Stimulated activated CD4-positive, alpha-beta T cell treated with anti-CD3 and anti-CD28 coated beads, Interleukin-1b, Interleukin-23, amount 100 ng/mL, for 4 hours (primary cell): Measurements from ENCODE around the gene NEURL1B.
A peak's percentile ranks its signal among the peaks of the same experiment; 100 is the strongest.

Source experiments
- DNase-seq, 2 donors: peaks; one replicate each; pipeline ENCODE4 v3.0.0-alpha.2; 2020; ENCODE audit warnings: low read depth in 2 of 2

NEURL1B gene

GRCh38 chr5:172714491-172715420, 73.7 kb downstream of the NEURL1B start:
- peak; percentile 48 to 57 for DNase-seq

GRCh38 chr5:172715421-172715780, 74.3 kb downstream of the NEURL1B start:
- no peak for DNase-seq

DNA sequence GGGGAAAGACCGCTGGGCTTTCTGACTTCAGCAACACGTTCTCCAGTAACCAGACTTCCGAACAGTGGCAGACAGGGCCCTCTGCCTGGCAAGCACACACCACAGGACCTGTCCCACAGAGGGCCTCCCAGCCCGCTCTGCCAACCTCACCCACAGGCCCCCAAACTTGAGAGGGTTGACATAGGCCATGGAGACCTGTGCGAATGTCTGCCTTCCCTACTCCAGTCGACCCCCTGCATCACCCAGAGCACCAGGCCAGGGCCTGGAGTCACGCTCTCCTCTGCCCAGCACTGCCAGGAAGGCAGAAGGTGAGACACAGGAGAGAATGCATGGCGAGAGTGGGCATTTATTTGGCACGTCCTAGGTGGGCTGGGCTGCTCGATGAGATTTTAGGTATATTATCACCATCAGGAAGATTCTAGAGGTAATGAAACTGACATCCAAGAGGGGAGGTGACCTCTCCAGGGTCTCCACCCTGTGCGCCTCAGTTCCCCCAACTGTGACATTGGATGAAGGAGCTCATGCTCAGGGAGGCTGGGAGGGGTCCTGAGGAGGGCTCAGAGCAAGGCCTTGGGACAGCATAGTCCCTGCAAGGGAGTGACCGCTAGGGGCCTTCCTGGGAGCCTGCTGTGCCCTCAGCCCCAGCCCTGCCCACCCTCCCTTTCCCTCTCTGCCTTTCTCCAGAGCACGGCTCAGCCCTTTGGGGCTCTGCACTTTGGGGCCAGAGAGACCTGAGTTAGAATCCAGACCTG, 75.0 kb downstream of the NEURL1B start:
- DNase-seq, result no peak

DNA sequence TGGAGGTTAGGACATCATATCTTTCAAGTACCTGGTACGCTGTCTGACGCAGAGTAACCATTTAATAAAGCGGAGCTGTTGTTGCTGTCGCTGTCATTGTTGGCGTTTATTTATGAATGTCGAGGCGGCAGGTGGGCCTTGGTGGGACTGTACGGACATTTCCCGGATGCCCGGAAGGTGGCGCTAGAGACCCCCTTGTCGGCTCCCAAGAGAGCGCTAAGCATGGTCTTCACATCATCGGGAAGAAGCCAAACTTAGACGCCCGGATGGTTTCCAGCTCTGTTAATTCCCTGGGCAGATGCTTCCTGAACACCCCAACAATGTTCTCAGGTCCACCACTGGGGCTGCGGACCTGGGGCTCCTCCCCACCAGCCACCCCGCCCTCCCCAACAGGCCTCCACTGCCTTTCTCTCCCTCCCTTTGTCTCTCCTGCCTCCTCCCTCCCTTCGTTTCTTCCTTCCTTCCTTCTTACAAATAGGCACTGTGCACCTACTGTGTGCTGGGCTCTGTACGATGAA, 75.8 kb downstream of the NEURL1B start:
- DNase-seq, result peak; percentile 78 to 85

GRCh38 chr5:172717481-172718195, 76.6 kb downstream of the NEURL1B start:
- DNase-seq, result no peak

- DNase-seq, result no peak
Measured at GRCh38 chr5:172718527-172719114, 77.6 kb downstream of the NEURL1B start.

- DNase-seq, result no peak
Measured at GRCh38 chr5:172719211-172719610, 78.1 kb downstream of the NEURL1B start.

DNA sequence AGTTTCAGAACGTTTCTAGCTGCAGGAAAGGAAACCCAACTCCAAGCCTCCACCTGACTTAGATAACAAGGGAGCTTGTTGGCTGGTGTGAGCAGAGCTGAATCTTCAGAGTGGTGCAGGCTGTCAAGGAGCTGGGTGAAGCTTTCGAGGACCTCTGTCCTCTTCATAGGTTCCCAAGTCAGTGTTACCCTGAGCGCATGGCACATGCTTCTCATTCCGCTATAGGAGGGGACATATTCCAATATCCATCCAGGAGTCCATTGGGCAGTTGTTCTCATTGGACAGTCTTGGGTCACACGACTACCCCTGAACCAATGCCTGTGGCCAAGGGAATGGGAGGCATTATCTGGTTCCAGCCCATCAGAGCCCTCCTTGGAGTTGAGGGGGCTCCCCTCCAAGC, 79.6 kb downstream of the NEURL1B start:
- DNase-seq, result no peak

DNA sequence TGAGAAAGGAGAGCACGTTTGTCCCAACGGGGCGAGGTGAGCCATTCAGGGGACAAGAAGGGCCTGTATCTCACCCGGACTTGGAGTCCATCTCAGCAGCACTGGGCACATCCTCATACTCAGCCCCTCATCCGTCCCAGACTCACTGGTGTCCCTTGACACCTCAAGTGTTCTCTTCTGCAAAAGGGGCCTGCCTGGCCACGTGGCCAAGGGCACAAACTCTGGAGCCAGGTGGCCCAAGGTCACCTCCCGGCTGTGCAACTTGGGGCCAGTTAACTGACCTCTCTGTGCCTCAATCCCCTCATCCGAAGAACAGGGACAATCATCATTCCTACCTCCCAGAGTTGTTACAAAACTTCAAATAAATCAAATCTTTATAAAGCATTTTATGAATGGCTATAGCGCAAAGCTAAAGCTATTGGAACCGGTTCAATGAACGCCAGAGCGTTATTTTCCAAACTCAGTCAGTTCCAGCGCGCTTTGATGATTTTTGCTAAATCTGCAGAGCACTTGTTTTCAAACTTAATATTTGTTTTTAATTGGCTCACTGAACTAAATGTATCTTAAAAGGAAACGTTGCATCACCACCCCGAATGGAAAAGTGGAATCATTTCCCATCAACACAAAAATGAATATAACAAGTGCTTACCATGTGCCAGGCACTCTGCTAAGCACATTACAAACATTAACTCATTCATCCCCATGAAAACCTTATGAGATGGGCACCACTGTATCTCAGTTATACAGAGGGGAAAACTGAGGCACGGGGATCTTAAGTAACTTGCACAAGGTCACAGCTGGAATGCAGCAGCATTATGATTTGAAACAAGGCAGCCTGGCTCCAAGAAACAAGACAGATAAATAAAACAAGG, 80.6 kb downstream of the NEURL1B start:
- no peak for DNase-seq

GRCh38 chr5:172722327-172722815, 81.3 kb downstream of the NEURL1B start:
- no peak for DNase-seq

GRCh38 chr5:172723508-172723907, 82.4 kb downstream of the NEURL1B start:
- no peak for DNase-seq

- no peak for DNase-seq
Measured at GRCh38 chr5:172724242-172725183, 83.5 kb downstream of the NEURL1B start.

DNA sequence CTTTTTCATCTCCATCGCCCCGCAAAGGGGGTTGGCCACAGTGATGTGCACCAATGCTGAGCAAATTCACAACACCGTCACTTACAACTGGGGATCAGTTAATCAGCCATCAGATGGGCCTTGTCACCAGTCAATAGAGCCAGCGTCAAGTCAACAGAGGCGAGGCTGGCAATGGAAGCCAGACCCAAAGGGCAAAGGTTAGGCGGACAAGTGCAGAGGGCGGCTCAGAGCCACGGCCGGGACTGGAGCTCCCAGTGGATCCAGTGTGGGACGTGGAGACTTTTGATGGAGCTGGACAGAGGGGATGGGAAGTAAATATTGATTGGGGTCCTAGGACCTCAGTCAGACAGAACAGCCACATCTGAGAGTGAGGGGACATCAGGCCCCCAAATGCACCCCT, 84.2 kb downstream of the NEURL1B start:
- DNase-seq, result no peak

GRCh38 chr5:172725785-172726184, 84.7 kb downstream of the NEURL1B start:
- no peak for DNase-seq

DNA sequence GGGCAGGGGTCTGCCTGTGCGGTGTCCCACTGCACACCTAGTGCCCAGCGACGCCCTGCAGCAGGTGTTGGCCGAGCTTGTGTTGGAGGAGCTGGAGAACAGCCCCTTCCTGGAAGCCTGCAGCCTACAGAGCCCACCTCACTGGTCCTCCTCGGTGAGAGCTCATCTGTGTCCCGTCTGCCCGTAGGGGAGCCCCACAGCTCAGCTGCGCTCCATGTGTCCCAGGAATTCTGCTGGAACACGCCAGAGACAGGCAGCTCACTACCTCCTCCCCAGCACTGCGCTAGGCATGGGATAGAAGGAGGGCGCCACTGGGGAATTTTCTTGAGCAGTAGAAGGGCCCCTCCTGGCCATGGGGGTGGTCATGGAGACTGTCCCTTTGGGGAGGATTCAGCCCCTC, 85.9 kb downstream of the NEURL1B start:
- DNase-seq, result no peak

DNA sequence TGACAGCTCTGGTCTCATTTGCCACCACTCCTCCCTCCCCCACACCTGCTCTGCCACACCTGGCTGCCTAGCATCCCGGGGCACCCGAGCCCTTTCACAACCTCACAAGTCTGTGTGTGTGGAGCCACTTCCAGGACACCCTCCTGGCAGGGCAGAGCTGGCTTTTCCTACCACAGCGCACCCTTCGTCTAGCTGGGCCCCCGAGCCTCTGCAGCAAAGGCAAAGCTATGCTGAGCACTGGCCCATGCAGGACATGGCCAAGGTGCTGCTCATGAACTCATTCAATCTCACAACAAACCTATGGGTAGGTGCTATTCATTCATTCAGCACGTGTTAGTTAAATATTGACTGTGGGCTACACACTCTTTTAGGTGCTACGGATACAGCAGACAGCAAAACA, 86.5 kb downstream of the NEURL1B start:
- DNase-seq, result no peak

DNA sequence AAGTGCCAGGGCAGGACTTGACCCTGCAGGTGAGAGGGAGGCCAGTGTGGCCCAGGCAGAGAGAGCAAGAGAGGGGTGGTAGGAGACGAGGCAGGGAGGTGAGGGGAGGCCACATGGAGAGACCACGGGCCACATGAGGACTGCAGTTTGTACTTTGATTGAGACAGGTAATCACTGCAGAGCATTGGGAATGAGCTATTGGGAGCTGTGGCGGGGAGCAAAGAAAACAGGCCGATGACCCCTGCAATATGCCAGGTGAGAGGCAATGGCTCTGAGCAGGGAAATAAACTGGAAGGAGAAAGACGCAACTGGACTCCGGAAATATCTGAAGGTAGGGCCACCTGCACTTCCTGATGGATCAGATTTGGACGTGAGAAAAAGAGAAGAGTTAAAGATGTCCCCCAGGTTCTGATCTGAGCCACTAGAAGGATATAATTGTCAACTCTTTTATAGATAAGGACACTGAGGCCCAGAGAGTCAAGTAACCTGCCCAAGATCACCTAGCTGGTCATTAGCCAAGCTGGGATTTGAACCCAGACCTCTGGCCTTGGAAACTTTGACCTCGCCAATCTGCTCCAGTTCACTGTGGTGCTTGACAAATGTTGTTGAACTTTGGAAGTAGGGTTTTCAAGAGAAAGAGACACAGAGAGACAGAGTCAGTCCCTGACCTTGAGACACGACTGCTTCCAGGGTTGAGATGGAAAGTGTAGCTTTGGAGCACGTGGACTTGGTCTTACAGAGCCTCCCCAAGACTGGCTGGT, 87.6 kb downstream of the NEURL1B start:
- DNase-seq, result no peak

- no peak for DNase-seq
Measured at GRCh38 chr5:172729588-172729987, 88.5 kb downstream of the NEURL1B start.

- DNase-seq, result no peak
Measured at GRCh38 chr5:172730222-172730621, 89.2 kb downstream of the NEURL1B start.
